Globus pallidus (tissue), 1 donor: ENCODE measurements around the gene PXYLP1.

Experiments used
- DNase-seq: peaks from one replicate; pipeline ENCODE4 v3.0.0-alpha.2; 2015; ENCODE audit warnings: low spot score

The PXYLP1 gene

DNA sequence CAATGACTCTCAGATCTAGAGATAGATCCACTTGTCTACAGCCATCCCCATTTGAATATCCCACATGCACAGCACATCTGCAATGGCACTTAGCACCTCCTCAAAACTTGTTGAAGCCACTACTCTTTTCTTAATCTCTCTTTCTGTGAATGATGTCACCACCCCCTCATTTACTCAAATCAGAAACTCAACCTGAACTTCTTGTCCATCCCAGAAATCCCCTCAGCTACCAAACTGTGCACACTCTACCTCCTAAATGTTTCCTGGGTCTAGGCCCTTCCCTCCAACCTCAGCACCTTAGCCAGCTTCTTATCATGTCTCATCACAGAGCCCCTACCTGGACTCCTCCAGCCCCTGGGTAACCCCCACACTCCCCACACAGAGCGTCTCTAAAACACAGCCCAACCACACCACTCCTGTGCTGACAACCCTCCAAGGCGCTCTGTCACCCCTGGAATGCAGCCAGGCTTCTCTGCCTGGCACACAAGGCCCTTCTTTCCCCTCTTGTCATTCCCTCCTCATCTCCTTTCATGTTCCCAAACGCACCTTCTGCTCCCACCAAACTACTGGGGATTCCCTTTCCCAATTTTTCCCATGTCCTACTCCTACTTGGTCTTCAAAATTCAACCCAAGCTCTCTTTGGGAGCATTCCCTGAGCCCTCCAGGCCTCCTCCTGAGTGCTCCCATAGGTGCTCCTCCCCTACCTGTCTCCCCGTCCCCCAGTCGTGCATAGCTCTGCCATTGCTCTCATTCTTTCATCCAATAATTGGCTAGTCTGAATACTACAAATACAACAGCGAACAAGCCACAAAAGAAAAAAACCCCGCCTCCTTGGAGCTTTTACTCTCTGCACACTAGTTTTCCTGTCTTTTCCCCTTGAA lies 96.9 kb downstream of the PXYLP1 start:
- no peak for DNase-seq

DNA sequence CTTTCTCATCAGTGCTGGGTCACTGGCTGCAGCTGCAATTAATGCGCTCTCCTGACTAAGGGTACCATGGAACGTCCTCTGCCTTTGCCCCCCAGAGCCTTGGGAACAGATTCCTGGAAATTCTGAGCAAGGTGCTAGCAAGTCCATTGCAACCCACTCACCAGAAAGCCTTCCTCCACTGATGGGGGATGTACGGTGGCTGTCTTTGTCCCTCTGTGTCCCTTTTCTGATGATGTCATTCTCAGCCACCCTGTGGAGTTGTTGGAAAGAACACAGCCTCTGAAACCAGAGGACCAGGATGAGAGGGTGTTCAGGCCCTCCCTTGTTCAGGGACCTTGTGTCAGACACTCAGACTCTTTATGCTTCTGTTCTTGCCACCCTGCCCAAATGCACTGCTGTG lies 98.6 kb downstream of the PXYLP1 start:
- DNase-seq, result no peak

DNA sequence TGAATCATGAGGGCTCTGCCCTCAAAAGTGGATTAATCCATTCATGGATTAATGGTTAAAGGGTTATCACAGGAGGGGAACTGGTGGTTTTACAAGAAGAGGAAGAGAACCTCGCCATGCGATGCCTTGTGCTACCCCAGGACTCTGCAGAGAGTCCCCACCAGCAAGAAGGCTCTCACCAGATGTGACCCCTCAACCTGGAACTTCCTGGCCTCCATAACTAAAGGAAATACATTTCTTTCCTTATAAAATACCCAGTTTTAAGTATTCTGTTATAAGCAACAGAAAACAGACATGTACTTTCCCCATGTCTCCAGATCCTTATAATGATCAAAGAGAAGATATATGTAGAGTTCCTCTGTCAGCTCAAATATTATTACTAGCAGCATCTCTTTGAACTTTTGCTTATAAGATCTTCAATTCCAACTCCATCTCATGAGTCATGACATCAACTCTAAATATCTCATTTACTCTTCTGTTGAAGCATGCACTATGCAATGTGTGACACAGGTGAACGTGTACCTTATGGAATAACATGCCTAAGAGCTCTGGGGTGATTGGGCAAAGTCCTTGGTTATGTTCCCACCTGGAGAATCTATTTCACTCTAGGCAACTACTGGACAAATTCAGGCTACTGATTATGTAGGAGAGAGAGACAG lies 99.2 kb downstream of the PXYLP1 start:
- no peak for DNase-seq

DNA sequence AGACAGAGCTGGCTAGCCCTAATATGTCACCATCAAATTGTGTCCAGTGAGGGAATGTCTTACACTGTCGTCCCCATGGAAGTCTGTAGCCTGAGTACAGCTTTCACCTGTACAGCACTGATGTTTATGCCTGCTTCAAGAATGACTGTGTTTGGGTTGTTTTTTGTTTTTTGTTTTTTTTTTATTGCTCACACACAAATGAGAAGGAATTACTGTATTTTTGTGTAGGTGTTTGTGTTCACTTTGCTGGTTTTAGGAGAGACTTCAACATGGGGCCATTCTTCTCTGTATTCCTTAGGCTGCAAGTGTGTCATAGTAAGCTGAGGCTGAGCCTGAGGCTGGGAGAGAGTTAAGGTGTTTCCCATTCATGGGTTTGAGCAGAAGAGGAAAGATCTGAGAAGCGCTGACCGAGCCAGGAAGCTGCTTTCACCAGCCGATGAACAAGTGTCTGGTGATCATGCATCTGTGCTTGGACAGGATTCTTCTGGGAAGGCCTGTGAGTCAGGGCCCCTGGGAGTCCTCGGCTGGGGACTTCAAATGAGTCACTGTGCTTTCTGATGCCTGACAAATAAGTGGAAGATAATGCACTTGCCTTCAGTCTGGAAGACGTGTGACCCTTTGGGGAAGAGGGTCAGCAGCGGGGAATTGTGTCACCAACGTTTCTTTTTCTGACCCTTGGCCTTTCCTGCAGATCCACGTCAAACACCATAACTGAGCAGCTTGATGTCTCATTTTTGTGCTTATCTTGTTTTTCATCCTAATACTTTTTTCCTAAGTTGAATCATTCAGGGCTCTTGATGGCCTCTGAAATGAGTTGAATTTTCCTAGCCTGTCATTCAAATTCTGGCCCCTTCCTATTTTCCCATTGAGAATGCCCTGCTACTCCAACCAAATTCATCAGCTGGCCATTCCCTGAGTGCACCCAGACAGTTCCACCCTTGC lies 100.0 kb downstream of the PXYLP1 start:
- DNase-seq, result no peak

DNA sequence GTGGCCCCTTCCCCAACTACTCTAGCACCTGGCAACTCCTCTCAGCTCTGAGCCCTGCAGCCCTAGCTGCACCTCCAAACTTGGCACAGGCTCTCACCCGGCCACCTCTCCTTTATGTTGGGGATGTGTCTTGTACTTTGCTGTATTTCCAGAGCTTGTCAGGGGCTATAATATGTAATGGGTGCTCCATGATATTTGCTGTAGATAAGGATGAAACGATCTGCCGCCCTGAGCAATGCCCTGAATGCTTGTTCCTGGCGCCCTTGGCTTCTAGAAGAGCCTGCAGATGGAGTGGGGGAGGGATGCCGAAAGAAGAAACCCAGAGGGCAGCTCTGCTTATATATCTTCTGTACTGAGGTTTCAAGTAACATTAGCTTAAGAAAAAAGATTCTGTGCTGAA lies 100.8 kb downstream of the PXYLP1 start:
- no peak for DNase-seq

DNA sequence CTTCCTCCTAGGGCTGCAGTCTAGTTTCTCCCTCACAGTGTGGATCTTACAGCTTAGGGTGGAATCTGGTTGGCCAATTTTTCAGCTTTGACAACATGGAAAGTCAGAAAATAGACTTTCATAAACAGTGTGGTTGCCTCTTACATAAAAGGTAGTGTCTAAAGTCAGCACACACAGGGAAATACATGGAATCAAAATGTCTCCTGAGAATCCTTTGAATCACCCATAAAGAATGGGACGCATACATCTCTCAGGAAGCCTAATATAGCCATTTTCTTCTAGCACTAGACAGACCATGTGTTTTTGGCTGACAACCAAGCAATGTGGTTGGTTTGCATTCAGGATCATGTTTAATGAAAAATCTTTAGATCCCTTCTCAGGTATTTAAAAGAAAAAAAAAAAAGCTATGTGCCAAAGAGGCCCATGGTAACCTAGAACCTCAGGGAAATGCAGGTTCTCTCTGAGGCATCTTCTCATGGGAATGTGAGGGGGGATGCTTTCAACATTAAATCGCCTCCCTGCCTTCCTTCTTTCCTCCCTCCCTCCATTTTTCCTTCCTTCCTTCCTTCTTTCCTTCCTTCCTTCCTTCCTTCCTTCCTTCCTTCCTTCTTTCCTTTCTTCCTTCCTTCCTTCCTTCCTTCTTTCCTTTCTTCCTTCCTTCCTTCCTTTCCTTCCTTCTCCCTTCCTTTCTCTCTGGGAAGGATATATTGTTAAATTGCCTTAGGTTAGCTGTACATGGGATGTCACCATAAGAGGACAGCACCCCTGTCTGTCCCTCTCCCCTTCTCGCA lies 102.4 kb downstream of the PXYLP1 start:
- no peak for DNase-seq

DNA sequence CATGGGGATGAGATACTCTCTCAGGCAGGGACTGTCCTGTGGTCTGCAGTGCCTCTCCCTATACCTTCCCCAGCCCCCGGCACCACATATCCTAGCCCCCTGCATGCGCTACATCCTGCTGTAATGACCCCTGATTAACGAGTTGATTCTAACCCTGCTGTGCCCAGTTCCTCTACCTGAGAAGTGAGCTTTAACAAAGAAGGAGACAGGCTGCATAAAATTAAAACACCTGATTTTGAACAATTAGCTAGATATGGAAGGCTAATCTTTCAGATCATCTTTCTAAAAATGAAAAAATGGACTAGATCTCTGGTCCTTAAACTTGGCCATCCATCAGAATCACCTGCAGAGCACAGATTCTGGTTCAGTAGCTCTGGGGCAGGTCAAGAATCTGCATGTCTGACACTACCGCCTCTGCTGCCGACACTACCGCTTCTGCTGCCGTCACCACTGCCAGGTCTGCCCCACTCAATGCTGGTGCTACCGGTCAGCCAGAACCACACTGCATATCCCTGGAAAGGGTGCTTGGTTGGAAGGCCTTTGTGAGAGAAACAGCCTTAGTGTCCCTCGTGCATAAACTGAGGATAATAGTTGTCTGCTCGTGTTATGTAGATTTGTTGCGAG lies 103.1 kb downstream of the PXYLP1 start:
- no peak for DNase-seq

DNA sequence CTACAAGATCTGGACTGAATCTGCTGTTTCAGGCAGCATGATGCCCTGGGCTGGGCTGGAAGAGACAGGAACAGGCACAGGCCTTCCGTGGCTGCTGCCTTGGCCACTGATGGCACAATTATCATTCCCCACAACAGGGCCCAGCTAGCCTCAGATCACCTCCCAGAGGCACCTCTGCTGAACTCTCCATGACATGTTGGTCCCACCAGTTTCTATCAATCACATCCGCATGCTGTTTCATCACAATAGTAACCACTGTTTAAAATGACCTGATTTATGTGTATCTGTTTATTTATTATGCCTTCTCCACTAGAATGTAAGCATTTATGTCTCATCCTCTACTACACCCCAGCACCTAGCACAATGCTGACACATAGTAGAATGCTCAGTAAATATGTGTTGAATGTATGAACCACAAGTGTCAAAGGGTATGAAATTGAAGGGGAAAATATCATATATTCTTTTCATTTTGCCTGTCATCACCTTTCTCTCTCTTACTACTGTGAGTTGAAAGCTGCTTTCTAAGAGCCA lies 104.0 kb downstream of the PXYLP1 start:
- no peak for DNase-seq

DNA sequence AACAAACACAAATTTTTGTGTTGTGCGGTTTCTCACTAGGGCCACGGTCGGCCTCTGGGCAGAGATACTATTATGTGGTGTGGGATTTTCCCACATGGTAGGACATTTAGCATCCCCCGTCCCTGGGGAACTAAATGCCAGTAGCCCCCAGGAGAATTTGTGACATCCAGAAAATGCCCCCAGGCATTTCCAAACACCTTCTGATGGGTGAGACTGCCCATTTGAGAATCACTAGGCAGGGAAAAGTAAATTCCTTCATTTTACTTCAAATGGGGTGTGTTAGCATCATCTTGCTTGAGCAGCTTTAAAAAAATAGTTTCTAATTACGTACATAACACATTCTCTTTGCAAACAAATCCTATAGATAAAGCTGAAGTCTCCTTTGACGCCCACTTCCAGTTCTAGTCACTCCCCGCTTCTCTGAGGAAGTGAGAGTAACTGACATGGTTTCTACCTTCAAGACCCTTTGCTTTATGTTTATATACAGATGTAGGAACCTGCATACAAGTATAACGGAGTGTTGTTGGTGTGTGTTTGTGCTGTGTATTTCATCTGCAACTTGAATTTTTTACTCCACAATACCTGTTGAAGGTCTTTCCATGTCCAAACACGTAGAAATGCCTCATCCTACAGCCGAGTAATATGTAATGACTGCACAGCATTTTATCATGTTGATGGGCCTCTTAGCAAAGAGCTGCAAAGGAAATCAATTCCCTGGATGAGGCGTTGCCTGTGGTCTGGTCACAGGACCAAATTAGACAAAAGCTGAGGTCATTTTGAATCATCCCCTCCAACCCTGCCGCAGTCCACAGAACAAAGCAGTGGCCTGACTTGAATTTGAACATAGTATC lies 105.3 kb downstream of the PXYLP1 start:
- peak; percentile 47 for DNase-seq

DNA sequence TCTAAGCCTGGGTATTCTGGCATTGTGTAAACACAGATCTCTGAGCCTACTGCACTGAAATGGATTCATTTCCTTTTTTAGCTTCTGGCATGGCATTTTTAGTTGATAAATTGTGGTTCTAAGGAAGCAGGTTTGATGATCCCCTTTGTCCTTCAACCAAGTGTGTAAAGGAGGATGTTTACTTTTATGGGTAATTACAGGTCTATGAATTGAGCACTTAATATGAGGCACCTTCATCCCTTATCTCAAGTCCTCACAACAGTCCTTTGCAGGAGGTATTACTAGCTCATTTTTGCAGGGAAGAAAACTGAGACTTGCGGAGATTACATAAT lies 105.9 kb downstream of the PXYLP1 start:
- DNase-seq, result no peak

DNA sequence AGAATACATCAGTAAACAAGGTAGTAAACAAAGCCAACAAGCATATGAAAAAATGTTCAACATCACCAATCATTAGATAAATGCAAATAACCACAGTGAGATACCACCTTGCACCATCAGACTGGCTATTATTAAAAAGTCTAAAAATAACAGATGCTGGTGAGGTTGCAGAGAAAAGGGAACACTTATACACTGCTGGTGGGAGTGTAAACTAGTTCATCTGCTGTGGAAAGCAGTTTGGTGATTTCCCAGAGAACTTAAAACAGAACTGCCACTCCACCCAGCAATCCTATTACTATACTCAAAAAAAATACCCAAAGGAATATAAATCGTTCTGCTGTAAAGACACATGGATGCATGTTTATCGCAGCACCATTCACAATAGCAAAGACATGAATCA lies 106.4 kb downstream of the PXYLP1 start:
- DNase-seq, result no peak

DNA sequence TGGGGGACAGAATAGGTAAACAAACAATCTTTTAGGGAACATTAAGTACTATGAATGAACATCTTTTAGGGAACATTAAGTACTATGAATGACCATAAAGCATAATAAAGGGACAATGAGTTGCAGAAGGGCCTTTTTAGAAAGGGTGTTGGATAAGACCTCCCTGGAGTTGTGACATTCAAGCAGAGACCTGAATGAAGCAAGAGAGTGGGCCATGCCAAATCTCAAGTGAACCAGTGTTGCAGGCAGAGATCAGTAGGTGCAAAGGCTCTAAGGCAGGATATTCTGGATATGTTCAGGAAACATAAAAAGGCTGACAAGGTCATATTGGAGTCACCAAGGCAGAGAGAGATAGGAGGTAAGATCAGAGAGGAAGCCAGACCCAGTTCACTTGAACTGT lies 107.3 kb downstream of the PXYLP1 start:
- no peak for DNase-seq

DNA sequence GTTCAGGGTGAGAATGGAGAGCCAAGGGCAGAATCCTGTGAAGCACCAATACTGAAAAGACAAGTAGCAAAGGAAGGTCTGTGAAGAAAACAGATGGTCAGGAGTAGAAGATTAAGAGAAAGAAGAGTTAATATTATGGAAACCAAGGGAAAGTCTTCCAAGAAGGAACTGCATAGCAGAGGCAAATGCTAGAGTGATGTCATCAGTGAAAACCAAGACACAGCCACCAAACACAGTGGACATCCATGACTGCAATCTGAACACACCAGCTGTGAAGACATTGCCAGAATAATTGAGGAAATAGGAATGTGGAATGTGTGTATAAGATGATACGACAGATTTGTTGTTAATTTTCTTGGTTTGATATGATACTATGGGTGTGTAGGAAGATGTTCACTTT lies 109.9 kb downstream of the PXYLP1 start:
- no peak for DNase-seq

DNA sequence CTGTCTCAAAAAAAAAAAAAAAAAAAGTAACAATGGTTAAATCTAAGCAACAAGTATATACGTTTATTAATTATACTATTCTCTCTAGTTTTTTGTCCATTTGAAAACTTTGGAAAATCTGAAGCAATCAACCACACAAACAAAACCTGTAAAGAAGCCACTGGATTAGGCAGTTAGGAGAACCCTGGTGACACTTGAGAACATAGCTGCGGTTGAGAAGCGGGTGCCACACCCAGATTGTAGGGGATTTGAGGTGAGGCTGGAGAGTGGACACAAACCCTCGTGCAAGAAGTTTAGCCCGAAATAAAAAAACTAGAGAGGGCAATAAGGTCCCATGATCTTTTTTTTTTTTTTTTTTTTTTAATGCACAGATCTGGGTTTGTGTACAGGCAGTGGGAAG lies 110.8 kb downstream of the PXYLP1 start:
- no peak for DNase-seq

DNA sequence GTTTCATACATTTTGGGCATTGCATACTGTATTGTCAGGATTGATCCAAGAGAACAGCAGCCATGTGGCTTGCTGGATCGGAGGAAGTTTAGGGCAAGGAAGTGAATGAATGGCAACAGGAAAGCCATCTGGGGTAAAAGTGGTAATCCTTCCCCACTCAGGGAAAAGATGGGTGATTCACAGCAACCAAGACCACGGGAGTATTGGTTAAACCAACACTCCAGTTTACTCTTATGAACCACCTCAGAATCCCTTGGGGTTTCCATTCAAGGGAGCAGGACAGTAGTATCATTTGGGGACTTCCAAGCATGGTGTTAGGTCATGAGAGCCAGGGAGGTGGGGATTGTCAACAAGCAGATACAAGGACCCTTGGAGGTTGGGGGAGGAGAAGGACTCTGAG lies 111.5 kb downstream of the PXYLP1 start:
- no peak for DNase-seq

DNA sequence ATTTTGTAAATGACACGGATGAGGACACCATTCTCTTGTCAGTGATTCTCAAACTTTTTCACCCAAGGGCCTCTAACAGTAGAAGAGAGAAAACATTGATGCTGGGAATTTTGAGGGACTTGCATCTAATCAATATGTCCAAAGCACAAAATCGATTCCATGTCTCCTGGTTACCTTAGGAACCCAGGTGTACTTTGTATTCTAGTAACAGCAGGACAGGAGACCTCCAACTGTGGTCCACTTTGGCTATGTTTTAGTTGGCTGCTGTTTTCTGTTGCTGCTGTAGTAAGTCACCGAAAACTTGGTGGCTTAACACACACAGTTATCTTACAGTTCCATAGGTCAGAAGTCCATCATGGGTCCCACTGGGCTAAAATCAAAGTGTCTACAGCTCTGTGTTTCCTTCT lies 112.2 kb downstream of the PXYLP1 start:
- no peak for DNase-seq
